NCI-H187 treated with DMSO at 0.1 percent for 48 hours (cell line): ENCODE data around the gene ADARB2.

Experiments
- DNase-seq: peaks from one replicate; lab custom pipeline; 2025; lab: John Stamatoyannopoulos, UW

Gene ADARB2

DNA sequence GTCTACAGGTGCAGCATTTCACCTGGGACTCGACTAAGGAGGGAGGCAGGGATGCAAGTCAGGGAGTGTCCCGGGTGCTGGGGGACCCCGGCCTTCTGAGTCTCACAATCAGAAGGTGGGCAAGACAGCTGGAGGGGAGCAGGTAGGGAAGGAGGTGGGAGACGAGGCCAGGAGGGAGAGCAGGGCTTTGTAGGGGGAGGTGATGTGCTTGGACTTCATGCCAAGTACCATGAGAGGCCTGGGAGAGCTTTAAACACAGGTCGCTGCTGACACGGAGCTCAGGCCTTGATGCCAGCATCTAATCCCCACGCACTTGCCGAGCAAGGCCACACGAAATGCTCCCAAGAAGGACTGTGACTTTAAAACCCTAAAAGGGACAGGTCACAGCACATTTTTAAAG is 244.7 kb downstream of the ADARB2 start:
- DNase-seq = no peak

DNA sequence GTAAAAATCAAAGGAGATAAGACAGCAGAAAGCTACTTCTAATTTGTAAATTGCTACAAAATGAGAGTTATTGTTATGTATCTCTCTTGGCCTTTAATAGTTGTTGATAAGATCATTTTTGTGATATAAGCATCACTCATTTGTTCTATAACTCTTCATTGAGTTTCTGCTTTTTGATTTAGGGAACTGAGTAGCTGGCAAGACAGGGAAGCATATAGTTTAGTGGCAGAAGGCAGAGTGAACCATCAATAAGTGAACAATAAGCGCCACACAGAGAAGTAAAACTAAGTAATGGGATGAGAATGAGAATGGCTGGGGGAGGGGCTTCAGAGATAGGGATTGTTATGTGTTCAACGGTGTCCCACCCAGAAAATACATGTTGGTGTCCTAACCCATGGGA is 245.4 kb downstream of the ADARB2 start:
- no peak for DNase-seq

DNA sequence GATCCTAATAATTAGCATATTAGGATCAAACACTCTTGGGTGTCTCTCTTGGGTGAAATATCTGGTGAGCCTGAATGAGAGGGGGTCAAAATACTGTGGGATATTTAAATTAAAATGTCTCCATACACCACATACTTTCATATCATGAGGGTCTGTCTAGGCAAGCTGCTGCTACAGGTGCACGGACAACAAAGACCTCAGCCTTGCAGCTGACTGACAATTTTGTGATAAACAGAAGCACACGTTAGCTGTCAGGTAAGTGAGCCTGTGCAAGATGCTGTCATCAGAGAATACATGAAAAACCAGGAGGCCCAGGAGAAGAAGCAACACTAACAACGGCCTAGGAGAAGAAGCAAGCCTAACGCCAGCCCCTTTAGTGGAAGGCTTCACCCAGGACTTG is 247.5 kb downstream of the ADARB2 start:
- no peak for DNase-seq

DNA sequence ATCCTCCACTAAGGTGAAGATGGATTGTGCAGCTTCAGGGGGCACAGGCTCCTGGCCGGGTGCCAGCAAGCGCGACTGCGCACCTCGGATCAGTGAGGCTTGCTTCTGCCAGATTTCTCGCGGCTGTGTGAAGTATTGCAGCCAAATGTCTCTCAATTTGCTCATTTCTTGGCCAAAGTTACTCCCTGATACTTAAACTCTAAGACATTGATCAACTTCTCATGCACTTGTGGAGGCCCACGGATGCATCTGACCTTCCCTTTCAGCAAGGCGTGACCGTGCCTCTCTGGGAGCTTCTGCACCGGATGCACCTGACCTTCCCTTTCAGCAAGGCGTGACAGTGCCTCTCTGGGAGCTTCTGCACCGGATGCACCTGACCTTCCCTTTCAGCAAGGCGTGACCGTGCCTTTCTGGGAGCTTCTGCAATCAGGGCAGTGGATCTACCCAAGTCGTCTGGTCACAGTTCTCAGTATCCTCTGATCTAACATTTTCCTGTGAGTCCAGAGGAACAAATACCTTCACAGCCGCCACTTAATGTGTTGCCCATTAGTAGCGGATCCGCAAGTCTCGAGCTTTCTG is 248.3 kb downstream of the ADARB2 start:
- no peak for DNase-seq

DNA sequence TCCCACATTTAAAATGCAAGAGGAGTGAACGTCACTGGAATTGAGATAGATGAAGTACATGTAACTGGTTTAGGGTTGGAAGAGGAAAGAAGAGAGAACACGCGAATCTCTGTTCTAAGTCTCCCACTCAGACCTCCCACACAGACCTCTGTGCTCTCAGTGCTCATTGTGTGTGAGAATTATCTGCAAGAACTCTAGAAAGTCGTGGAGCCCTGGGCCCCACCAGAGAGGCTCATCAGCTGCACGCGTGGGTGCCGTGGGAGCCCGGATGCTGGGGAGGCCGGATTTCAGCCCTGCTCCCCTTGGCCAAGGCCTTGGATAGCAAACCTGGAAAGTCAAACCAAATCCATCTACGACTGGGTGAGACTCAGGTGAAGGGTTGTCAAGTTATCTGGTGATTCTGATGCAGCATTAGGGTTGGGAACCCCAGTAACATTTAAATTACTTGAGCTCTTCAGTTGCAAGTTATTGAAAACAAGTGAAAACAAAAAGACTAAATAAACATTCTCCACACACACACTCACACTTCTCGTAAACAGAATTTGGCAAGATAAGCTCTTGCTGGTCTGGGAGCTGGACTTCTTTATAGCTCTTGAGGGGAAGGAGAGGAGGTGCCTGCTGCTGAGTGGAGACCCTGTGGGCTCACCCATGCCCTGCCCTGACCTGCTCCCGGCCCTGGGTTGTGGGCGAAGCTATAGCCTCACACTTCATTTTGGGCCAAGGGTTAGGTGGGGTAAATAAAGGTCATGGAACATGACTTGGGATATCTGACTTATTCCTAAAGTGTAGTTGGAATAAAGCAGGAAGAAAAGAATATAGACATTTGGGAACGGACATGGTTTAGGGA is 250.3 kb downstream of the ADARB2 start:
- no peak for DNase-seq

DNA sequence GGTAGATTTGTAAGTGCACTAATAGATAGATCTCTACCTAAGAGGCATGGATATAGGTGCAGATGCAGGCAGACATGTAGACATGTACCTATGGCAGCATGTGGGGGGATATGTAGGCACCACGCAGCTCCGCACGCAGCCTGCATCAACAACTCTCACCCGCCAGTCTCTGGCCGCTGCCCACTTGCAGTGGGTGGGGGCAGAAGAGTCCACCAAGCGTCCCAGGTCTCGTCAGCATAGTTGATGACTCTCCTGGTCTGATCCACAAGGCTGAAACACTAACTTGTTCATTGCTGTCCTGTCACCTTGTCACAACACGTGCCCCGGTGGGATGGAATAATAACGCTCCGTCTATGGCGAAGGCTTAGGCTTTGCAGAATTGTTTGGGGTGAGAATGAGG is 252.0 kb downstream of the ADARB2 start:
- DNase-seq = no peak

DNA sequence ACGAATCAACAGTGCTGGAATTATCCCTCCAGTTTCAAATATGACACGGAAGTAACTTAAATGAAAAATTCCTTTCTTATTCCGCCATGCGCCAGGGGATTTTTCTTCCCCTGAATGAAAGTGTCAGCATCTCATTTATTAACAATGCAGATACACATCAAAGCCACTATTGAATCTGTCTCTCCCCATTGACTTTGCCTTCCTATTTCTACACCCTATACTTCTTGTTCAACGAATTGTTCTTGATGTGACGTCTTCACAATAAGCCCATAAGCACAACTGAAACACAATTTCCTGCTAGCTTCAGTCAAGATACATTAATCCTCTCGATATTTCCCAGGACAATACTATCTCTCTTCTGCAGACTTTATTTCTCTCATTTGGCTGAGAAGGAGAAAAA is 253.5 kb downstream of the ADARB2 start:
- no peak for DNase-seq

DNA sequence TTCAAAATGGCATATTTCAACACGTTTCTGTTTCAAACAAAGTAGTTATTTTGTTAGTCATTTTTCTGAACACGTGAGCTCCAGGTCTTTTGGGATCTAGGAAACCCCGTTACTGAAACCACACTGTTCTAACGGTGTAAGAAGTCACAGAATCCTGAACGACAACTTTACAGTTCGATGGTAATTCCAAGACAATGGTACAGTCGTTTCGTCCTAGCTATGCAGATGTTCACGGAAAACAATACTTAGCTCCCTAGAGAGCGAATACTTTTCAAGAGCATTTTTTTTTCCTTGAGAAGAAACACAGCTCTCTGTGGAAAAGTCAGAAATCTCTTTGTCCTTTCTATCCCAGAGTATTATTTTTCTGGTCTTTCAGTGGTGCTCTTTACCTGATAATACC is 254.1 kb downstream of the ADARB2 start:
- no peak for DNase-seq

DNA sequence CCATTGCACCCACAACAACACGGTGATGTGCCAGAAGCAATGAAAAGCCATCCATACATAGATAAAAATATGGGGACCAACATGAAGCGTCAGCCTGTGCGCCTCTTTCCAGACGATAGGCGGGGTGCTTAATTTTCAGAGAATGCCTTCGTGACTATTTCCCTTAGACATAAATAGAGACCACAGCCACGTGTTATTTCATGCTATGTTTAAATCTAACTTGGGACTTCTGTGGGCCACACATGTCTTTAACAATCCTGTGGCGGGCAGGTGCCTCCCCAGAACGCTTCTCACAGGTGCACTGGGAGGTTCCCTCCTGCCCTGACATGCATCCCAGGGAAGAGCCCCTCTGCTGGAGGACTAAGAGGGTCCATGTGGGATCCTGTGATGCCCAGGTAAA is 259.7 kb downstream of the ADARB2 start:
- no peak for DNase-seq

DNA sequence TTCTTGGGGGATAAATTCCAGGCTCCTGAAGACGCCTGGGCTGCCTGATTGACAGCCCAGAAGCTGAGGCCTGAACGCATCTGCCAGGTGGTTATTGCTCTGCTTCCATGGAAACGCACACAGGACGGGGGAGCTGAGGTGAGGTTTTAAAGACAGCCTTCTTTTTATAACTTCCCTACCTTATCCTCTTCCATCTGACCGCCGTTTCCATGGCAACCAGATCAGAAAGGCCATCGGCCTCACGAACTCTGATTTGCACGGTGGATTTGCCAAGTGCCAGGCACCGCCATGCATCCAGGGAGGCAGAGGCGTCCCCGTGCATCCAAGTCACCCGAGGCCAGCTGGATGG is 260.9 kb downstream of the ADARB2 start:
- no peak for DNase-seq

DNA sequence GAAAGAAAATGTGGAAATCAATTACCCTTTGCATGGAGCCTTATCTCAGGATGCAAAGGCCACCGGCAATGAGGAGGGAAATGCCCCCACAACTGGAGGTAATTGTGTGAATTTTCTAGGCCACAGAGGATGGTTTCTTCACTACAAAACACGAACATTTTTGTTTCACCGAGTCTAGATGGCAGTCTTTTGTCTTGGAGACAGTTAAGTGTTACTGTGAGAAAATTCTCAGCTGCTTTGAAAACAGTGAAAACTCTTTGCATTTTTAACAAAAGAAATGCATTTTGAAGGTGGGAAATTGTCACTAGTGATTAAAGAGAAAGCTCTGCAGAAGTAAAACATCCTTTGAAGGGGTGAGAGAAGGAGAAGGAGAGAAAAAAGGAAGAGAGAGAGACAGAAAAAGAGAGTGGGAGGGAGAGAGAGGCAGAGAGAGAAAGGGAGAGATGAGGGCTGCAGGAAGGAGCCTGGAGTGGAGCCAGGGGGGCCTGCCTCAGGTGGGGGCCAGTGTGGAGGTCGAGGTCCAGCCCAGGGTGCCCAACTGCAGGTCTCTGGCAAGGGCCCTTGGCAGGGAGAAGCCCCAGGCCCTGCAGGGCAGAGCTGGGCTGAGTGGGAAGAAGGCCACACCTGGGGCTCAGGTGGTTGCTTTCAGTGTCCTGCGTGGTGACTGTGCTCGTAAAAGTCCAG is 261.4 kb downstream of the ADARB2 start:
- no peak for DNase-seq

DNA sequence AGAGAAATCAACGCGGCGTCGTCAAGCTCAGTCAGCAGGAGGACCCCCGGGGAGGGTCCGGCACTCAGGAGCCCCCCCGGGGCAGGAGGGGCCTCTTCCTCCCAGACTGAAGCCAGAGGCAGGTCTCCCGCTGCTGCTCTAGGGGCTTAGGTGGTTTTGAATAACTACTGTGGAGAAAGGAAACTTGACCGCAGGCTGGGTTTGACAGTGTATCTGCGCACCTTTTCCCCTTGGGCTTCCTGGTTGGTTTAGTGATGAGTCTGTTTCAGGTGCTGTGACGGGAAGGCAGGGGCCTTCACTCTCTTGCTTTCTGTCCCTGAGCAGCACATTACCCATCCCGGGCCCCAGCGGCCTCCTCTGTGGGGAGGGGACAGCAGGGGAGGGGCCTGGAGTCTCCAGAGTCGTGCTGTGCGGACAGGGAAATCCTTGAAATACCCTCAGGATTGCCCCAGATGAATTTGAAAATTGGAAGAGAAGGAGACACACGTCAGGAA is 262.2 kb downstream of the ADARB2 start:
- DNase-seq = no peak

DNA sequence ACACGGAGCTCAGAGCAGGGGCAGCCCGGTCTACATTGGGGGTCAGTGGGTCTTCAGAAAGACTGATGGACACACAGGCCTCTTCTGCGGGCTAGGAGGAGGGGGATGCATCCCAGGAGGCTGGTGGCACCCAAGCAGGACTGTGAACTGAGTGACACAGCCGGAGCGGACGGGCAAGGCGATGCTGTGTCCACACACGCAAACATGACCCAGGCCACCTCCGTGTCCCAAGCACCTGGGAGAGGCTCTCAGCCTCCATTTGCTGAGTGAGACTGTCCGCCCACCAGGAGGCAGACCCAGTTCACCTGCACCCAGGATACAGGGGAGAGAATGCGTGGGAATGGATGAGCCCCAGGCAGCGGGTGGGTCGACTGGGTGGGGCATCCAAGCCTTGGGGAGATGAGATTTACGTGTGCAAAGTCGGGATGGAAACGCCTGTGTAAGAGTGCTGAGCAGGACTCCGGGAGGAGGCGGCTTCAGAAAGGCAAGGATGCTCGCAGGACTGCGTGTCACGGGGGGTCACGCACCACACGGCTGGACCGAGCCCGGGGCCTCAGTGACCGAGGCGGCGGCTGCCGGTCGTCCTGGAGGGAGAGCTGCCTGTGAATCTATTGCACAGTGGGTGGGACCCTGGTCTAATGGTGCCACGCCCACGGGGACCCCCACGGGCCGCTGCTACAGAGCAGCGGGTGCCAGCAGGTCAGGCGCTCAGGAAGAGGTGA is 262.8 kb downstream of the ADARB2 start:
- DNase-seq = no peak

DNA sequence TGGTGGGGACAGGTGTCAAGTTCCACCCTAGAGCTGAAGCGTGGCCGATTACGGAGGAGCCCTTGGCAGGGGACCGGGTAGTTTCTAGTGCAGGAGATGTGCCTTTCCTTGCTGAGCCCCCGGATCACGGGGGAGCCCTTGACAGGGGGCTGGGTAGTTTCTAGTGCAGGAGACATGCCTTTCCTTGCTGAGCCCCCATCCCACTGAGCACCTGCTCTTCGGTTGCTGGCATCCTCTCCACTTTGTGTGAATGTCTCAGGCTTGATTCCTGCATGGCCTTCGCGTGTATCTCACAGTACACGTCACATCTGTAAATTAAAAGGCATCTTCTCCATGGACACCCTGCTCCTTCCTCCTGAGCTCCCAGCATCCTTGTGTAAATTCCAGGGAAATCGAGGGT is 263.5 kb downstream of the ADARB2 start:
- no peak for DNase-seq

DNA sequence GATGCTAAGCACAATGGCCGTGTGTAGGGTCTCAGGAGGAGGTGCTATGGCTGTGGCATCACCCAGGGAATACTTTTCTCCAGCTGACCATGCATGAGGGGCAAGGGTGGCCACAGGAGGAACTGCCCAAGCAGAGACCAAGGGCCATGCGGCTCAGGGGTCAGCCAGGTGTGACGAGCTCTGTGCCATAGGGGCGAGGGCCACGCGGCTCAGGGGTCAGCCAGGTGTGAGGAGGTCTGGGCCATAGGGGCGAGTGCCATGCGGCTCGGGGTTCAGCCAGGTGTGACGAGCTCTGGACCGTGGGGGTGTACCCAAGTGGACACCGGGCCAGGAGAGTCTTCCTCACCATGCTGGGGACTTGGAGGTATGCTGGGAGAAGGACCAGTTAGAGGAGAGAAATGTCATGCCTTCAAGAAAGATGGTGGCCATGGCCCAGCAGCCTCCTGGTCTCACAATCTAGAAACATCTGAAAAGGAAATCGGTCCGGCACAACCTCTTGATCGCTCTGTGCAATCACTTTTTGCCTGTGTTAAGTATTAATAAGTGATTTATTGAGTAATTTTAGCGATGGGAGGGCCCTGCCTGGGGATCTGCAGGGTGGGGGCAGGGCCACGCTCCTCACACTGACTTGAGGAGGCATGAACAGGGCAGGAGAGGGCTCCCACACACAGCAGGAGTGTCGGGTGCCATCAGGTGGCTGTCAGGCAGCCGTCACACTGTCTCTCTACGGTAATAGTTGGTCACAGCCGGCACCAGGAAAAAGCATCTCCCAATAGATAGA is 265.0 kb downstream of the ADARB2 start:
- DNase-seq = no peak

DNA sequence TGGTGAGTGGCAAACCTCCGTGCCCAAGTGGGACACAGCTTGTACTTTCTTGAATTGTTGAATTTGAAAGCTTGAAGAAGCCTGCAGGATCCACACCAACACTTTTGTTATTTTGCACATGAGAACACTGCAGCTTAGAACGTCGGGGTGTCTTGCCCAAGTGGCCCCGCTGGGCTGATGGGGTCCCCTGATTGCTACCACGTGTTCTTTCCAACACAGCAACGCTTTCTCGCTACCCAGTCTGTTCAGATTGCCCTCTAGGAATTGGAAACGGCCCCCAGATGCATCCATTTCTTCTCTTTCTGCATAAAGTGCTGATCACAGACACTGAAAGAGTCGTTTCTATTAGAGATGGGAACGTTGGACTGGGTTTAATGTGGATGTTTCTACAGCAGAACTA is 268.5 kb downstream of the ADARB2 start:
- no peak for DNase-seq

DNA sequence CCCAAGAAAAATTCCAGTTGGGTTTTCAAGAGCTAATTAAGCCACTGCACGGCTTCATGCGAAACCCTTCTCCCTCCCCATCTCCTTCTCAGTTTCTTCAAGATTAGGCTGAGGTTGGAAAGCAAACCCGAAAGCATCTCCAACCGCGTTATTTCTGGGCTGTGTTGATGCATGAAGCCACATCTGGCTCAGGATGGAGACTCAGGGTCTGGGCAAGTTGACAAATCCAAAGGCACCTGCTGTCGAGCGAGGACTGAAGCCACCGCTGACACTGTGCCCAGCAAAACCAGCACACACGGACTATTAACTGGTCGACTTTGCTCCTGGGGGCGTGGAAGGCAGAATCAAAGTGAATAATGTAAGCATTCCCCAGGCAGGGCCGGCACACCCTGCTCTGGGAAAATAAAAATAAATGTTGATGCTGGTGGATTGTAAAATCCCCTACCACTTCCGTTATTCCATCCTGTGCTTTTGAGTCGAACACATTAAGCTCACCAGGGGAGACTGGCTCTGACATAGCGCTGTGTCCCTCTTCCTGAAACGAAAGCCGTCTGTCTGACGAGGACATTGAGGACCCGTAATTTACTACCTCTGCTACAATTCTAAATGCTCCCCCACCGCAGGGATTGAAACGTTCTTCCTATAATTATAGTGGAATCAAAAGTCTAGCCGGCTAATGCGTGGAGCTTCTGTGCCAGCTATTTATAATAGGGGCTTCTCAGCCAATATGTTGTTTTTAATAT is 269.8 kb downstream of the ADARB2 start:
- peak; percentile 30 for DNase-seq

DNA sequence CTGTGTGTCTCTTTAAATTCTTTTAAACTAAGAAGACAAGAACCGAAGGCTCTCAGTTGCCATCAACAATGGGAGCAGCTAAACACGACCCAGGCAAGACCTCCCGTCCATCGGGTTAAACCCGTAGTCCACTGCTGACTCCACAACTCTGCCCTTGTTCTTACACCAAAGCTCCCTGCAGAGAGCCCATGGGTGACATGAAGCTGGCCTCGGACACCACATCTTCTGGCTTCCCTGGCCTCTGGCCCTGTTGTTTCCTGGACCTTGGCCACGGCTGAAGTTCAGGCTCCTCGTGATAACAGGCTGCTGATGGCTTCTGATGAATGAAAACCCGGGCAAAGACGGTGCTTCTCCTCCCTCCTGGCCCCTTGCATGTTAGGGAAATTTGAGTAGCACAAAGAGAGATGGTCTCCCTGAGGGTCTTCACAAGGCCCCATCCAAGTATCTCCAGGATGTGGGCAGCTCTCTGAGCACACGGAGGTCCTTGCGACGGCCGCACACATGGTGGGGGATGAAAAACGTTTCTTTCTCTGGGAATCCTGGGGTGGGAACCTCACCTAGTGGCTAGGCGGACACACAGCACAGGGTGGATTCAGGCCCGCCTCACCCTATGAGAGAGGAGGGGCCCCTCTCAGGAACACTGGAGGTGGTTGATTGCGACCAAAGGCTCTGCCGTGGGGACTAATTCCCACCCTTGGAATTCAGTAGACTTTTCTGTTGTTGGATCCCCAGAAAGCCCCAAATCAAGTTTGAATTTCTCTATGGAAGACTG is 271.1 kb downstream of the ADARB2 start:
- peak; percentile 18 for DNase-seq

DNA sequence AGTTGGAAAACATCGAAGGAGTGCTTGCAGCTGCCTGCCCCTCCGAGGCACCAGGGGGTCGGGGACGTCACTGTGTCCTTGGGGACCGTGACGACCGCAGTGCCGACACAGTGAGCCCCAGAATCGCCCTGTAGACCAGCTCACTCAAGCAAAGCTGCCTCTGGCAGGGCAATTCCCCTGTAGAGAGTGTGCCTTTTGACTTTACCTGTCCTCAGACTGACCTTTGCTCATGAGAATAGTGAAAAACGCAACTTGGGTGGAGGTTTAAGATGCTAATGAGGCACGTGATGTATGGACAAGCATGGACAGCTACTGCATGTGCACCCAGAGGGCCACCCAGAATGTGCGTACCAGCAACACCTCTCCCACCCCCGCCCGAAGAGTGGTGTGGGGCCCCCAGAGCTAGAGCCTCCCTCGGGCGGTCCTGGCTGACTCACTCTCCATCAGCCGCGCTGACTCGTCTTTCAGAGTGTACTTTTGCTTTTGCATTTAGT is 271.9 kb downstream of the ADARB2 start:
- DNase-seq = no peak

DNA sequence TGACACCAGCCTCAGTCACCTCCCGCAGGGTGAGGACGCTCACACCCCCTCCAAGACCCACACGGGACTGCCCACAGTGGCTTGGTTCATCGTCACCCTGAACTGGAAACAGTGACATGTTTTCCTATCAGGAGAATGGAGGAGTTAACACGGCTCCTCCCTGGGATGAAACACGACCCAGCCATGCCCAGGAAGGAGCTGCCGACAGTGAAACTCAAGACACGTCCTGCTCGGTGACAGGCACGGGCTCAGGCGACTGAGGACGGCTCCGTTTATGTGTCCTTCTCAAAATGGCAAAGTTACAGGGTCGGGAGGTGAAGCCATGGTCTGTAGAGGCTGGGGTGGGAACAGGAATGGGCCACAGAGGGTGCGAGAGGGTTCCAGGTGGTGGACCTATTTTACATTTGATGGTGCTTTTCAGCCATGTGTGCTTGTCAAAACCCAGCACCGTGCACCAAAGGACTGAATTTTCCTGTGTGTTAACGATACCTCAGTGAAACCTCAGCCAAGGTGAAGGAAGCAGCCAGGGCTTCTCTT is 272.4 kb downstream of the ADARB2 start:
- no peak for DNase-seq
